CD4-positive, alpha-beta memory T cell (primary cell): Measurements from ENCODE around the gene CDK5RAP3. TPM values are rescaled to one million over a fixed set of nuclear protein-coding genes. Genes with fewer than 3 reads are reported as not detected.
"Not testable (repeated sequence)": the region's sequence is repeated elsewhere in the genome, so short reads cannot be mapped to it uniquely, and the experiment has no call there.

Source experiments
- CTCF ChIA-PET: fragments of 350-600 bp; sonication (Branson Sonifier 250); formaldehyde crosslinking; loops from one replicate; lab custom pipeline; 2021; ENCODE audit warnings: inconsistent platforms; ENCODE audit not compliant: partially characterized antibody; lab: Charles Lee
- POLR2A ChIA-PET: fragments of 350-600 bp; sonication (Branson Sonifier 250); formaldehyde crosslinking; loops from one replicate; lab custom pipeline; 2021; ENCODE audit not compliant: partially characterized antibody; lab: Charles Lee
- DNase-seq, 5 donors: peaks; one replicate each; pipeline versions ENCODE4 v3.0.0 to v3.0.0-alpha.2; 2020 to 2022; ENCODE audit warnings: mixed read lengths in 1 of 5
- H3K27ac ChIP-seq: one replicate; pipeline ENCODE4 v1.7.0; 2013; ENCODE audit warnings: low read depth, low read length
- H3K27me3 ChIP-seq: 2 replicates; pipeline ENCODE4 v1.7.0; 2013; ENCODE audit warnings: mild to moderate bottlenecking, low read length, moderate library complexity; ENCODE audit not compliant: insufficient read depth
- H3K36me3 ChIP-seq: 2 replicates; pipeline ENCODE4 v1.7.0; 2013; ENCODE audit warnings: mild to moderate bottlenecking, low read length, moderate library complexity; ENCODE audit not compliant: insufficient read depth
- H3K4me1 ChIP-seq: 2 replicates; pipeline ENCODE4 v1.7.0; 2013; ENCODE audit warnings: mild to moderate bottlenecking, low read length, moderate library complexity; ENCODE audit not compliant: insufficient read depth
- H3K4me3 ChIP-seq, 2 donors: one replicate each; pipeline ENCODE4 v1.7.0; 2013; ENCODE audit warnings: low read length in 2 of 2, mild to moderate bottlenecking in 1 of 2
- H3K9me3 ChIP-seq, 2 donors: one replicate each; pipeline ENCODE4 v1.7.0; 2013; ENCODE audit warnings: low read length in 2 of 2, control low read depth in 1 of 2; ENCODE audit not compliant: control insufficient read depth in 1 of 2
- H3K27ac Mint-ChIP-seq, 7 donors: one replicate each; pipeline ENCODE4 v1.8.0; 2020 to 2021; ENCODE audit warnings: mixed read lengths in 7 of 7, mild to moderate bottlenecking in 6 of 7, inconsistent platforms in 3 of 7, moderate library complexity in 3 of 7
- H3K27me3 Mint-ChIP-seq, 2 donors: one replicate each; pipeline ENCODE4 v1.8.0; 2020 to 2021; ENCODE audit warnings: mixed read lengths in 2 of 2
- H3K36me3 Mint-ChIP-seq, 2 donors: one replicate each; pipeline ENCODE4 v1.8.0; 2020 to 2021; ENCODE audit warnings: mixed read lengths in 2 of 2, inconsistent platforms in 1 of 2, mild to moderate bottlenecking in 1 of 2
- H3K4me1 Mint-ChIP-seq, 4 donors: one replicate each; pipeline ENCODE4 v1.8.0; 2020 to 2021; ENCODE audit warnings: mixed read lengths in 4 of 4, mild to moderate bottlenecking in 1 of 4
- H3K4me3 Mint-ChIP-seq, 8 donors: one replicate each; pipeline ENCODE4 v1.8.0; 2020 to 2021; ENCODE audit warnings: mixed read lengths in 8 of 8, mild to moderate bottlenecking in 7 of 8, moderate library complexity in 6 of 8, inconsistent platforms in 3 of 8
- H3K9me3 Mint-ChIP-seq, 8 donors: one replicate each; pipeline ENCODE4 v1.8.0; 2020 to 2021; ENCODE audit warnings: mixed read lengths in 8 of 8, mild to moderate bottlenecking in 5 of 8, inconsistent platforms in 3 of 8, moderate library complexity in 1 of 8
- intact Hi-C: fragments of 100-400 bp; cut with micrococcal nuclease; formaldehyde crosslinking; loops from one replicate; pipeline ENCODE4 v1.15.1; 2023
- polyA plus RNA-seq, 2 donors: library from polyadenylated mRNA; unstranded; fragments of 300-500 nt; fragmentation: Illumina TruSeq; gene quantifications; one replicate each; pipeline ENCODE4 v1.2.3, GENCODE V29; 2021
- total RNA-seq, 2 experiments: library from RNA; stranded (reverse); gene quantifications; one replicate each; pipeline ENCODE4 v1.2.3, GENCODE V29; 2021

The CDK5RAP3 gene
- total and polyA plus RNA-seq, 4 experiments from 2014 or later: 75.1 to 343 (median 220) TPM

DNA sequence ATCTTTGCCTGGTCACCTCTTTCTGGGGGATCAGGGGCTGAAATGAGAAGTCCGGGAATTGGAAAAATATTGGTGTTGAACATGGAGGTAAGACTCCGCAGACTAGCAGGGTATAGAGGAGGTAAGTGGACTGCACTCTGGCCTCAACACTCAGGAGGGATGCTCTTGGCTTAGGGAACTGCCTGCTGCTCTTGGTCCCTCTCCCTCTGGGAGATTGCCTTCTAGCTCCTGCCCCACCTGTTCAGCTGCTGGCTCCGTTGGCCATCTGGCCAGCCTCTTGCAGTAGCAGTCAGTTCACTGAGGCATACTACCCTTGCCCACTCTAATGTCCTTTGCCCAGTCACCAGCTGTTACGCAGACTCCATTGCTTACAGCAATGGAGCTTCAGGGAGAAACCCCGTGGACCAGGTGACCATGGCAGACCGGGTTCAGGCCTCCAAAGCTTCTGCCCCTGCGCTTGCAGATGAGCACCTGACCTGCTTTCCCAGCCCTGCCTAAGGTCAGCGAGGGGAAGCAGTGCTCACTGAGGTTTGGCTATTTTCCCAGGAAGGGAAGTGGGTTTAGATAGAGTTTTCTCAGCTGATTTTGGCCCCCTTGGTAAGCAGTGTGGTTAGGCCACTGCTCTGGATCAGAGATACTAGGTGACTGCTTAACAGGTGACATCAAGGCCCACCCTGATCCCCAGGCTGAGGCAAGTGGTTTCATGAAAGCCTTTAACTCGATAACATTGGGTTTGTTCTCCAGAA lies 11.9 kb downstream of the CDK5RAP3 start:
- peaks cover 11% of the 10 kb centered on the region for H3K4me1 ChIP-seq
- CTCF ChIA-PET: interaction anchor here (1.1 kb wide), 1 partner anchor 12 kb away, joined by 6 read pairs; the partner anchor contains the start of gene CDK5RAP3
- intact Hi-C loops: no loop called here
- no peaks in the 10 kb centered on the region for H3K27me3 ChIP-seq
- peaks cover 0 to 19% (median 6%) of the 10 kb centered on the region in 4 donors for H3K4me1 Mint-ChIP-seq
- H3K9me3 Mint-ChIP-seq: no peaks in the 10 kb centered on the region
- peaks cover 37 to 54% of the 10 kb centered on the region in 2 donors for H3K36me3 Mint-ChIP-seq
- POLR2A ChIA-PET: interaction anchor here (1.1 to 1.3 kb wide), 2 partner anchors 11 to 31 kb away, joined by 3 read pairs; partner anchors contain the start of gene CDK5RAP3
- H3K27ac Mint-ChIP-seq: peak overlapping the region in 1 of 7 donors; percentile 29
- no peaks in the 10 kb centered on the region for H3K27me3 Mint-ChIP-seq
- DNase-seq: no peak
- H3K4me3 Mint-ChIP-seq: no peak overlapping the region
- no peak overlapping the region for H3K4me3 ChIP-seq
- peaks cover 32% of the 10 kb centered on the region for H3K36me3 ChIP-seq
- H3K27ac ChIP-seq: no peak overlapping the region
- no peaks in the 10 kb centered on the region for H3K9me3 ChIP-seq

GRCh38 chr17:47983492-47984223 lies 12.7 kb downstream of the CDK5RAP3 start:
- Mint-ChIP-seq H3K4me1 (peaks cover 0 to 19% (median 6%) of the 10 kb centered on the region in 4 donors), H3K27me3 (no peaks in the 10 kb centered on the region), H3K4me3 (no peak overlapping the region), H3K27ac (peak overlapping the region in 2 of 7 donors; percentile 36 to 64), H3K9me3 (no peaks in the 10 kb centered on the region), H3K36me3 (peaks cover 34 to 49% of the 10 kb centered on the region in 2 donors)
- Histone ChIP-seq H3K4me3 (no peak overlapping the region), H3K27ac (no peak overlapping the region), H3K27me3 (no peaks in the 10 kb centered on the region), H3K36me3 (peaks cover 29% of the 10 kb centered on the region), H3K4me1 (peaks cover 11% of the 10 kb centered on the region), H3K9me3 (no peaks in the 10 kb centered on the region)
- DNase-seq: no peak
- intact Hi-C loops: no loop called here
- ChIA-PET POLR2A (interaction anchor here (1.0 to 1.1 kb wide), 2 partner anchors 13 to 30 kb away, joined by 3 to 4 read pairs; partner anchors contain the start of gene CDK5RAP3), CTCF (interaction anchor here (1.1 kb wide), 1 partner anchor 12 kb away, joined by 6 read pairs; the partner anchor contains the start of gene CDK5RAP3)

- Histone ChIP-seq H3K27me3 (no peaks in the 10 kb centered on the region), H3K27ac (no peak overlapping the region), H3K4me3 (no peak overlapping the region), H3K36me3 (peaks cover 6% of the 10 kb centered on the region), H3K9me3 (no peaks in the 10 kb centered on the region), H3K4me1 (peaks cover 9% of the 10 kb centered on the region)
- ChIA-PET CTCF (interaction anchor here (1.0 to 1.3 kb wide), 2 partner anchors 8 to 37 kb away, joined by 3 to 4 read pairs; no protein-coding TSS in a partner anchor), POLR2A (no interaction called here)
- Mint-ChIP-seq H3K27ac (peak overlapping the region in 2 of 7 donors; percentile 13 to 29), H3K4me1 (peaks cover 0 to 18% (median 7%) of the 10 kb centered on the region in 4 donors), H3K36me3 (peaks cover 14 to 26% of the 10 kb centered on the region in 2 donors), H3K9me3 (no peaks in the 10 kb centered on the region), H3K27me3 (no peaks in the 10 kb centered on the region), H3K4me3 (no peak overlapping the region)
- intact Hi-C loops: no loop called here
- DNase-seq: no peak
These were observed 15.6 kb downstream of the CDK5RAP3 start for GRCh38 chr17:47986520-47986919.

- intact Hi-C loops: no loop called here
- H3K9me3 ChIP-seq: no peaks in the 10 kb centered on the region
- H3K27ac ChIP-seq: no peak overlapping the region
- H3K9me3 Mint-ChIP-seq: no peaks in the 10 kb centered on the region
- ChIA-PET POLR2A (no interaction called here), CTCF (interaction anchor here (1.0 to 1.3 kb wide), 2 partner anchors 9 to 37 kb away, joined by 3 to 4 read pairs; no protein-coding TSS in a partner anchor)
- no peak for DNase-seq
- no peak overlapping the region for H3K27ac Mint-ChIP-seq
- peaks cover under 1% of the 10 kb centered on the region for H3K4me1 ChIP-seq
- no peaks in the 10 kb centered on the region for H3K36me3 ChIP-seq
- H3K27me3 ChIP-seq: no peaks in the 10 kb centered on the region
- H3K4me3 Mint-ChIP-seq: no peak overlapping the region
- peaks cover 0 to 12% (median 5%) of the 10 kb centered on the region in 4 donors for H3K4me1 Mint-ChIP-seq
- peaks cover 11 to 20% of the 10 kb centered on the region in 2 donors for H3K36me3 Mint-ChIP-seq
- no peaks in the 10 kb centered on the region for H3K27me3 Mint-ChIP-seq
- H3K4me3 ChIP-seq: no peak overlapping the region
These were observed 16.4 kb downstream of the CDK5RAP3 start for GRCh38 chr17:47987240-47987835.

- intact Hi-C loops, H3K27me3 ChIP-seq, H3K9me3 Mint-ChIP-seq, H3K36me3 ChIP-seq, H3K27me3 Mint-ChIP-seq, POLR2A ChIA-PET, H3K27ac ChIP-seq, H3K27ac Mint-ChIP-seq, H3K4me3 ChIP-seq, H3K9me3 ChIP-seq, DNase-seq, H3K4me1 ChIP-seq, H3K4me3 Mint-ChIP-seq: not testable (repeated sequence)
- H3K36me3 Mint-ChIP-seq: peaks cover 5 to 13% of the 10 kb centered on the region in 2 donors
- H3K4me1 Mint-ChIP-seq: peaks cover 0 to 12% (median 3%) of the 10 kb centered on the region in 4 donors
- CTCF ChIA-PET: interaction anchor here (0.8 to 2.4 kb wide), 2 partner anchors 18 to 144 kb away, joined by 3 to 7 read pairs; partner anchors contain the start of gene CDK5RAP3
These were observed 17.5 kb downstream of the CDK5RAP3 start for GRCh38 chr17:47988445-47988844.

DNA sequence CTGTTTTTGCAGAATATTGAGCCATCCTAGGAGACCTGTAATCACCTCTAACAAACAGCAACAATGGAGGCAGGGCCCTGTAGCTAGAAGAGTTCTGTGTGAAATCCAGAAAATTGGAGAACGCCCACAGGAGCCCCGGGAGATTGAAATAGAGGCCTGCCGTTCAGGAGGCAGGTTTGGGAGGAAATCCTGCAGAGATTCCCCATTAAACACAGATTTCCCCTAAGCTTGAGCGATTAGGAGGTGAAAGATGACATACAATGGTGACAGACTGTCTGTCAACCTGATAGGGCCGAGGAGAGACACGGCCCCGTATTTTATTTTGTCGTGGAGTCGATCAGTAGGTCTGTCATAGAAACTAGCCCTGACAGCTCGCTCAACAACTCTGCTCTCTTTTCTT lies 18.2 kb downstream of the CDK5RAP3 start:
- H3K36me3 ChIP-seq: no peaks in the 10 kb centered on the region
- peak overlapping the region in 1 of 7 donors; percentile 19 for H3K27ac Mint-ChIP-seq
- no peaks in the 10 kb centered on the region for H3K9me3 Mint-ChIP-seq
- H3K4me3 Mint-ChIP-seq: no peak overlapping the region
- peaks cover 0 to 6% of the 10 kb centered on the region in 2 donors for H3K36me3 Mint-ChIP-seq
- H3K27me3 Mint-ChIP-seq: no peaks in the 10 kb centered on the region
- no peaks in the 10 kb centered on the region for H3K9me3 ChIP-seq
- H3K27ac ChIP-seq: no peak overlapping the region
- peaks cover 0 to 12% (median 3%) of the 10 kb centered on the region in 4 donors for H3K4me1 Mint-ChIP-seq
- H3K27me3 ChIP-seq: no peaks in the 10 kb centered on the region
- no peaks in the 10 kb centered on the region for H3K4me1 ChIP-seq
- ChIA-PET CTCF (interaction anchor here (0.8 to 2.4 kb wide), 2 partner anchors 18 to 143 kb away, joined by 3 to 7 read pairs; partner anchors contain the start of gene CDK5RAP3), POLR2A (no interaction called here)
- intact Hi-C loops: no loop called here
- no peak for DNase-seq
- no peak overlapping the region for H3K4me3 ChIP-seq
